Activated naive CD8-positive, alpha-beta T cell treated with anti-CD3 and anti-CD28 coated beads for 36 hours (primary cell): ENCODE measurements around the gene CBX7. TPM values are rescaled to one million over a fixed set of nuclear protein-coding genes. Genes with fewer than 3 reads are reported as not detected.

ENCODE experiments used
- DNase-seq: peaks from one replicate; pipeline ENCODE4 v3.0.0; 2021
- H3K27ac Mint-ChIP-seq: one replicate; pipeline ENCODE4 v1.8.0; 2022; ENCODE audit warnings: mild to moderate bottlenecking, moderate library complexity, mixed read lengths
- H3K27me3 Mint-ChIP-seq: one replicate; pipeline ENCODE4 v1.8.0; 2022; ENCODE audit warnings: mild to moderate bottlenecking, mixed read lengths
- H3K36me3 Mint-ChIP-seq: one replicate; pipeline ENCODE4 v1.8.0; 2021; ENCODE audit warnings: mild to moderate bottlenecking, mixed read lengths
- H3K4me1 Mint-ChIP-seq: one replicate; pipeline ENCODE4 v1.8.0; 2021; ENCODE audit warnings: mixed read lengths
- H3K4me3 Mint-ChIP-seq: one replicate; pipeline ENCODE4 v1.8.0; 2022; ENCODE audit warnings: mild to moderate bottlenecking, moderate library complexity, mixed read lengths
- H3K9me3 Mint-ChIP-seq: one replicate; pipeline ENCODE4 v1.8.0; 2022; ENCODE audit warnings: mixed read lengths
- total RNA-seq, 2 experiments: library from RNA; stranded (reverse); gene quantifications; one replicate each; pipeline ENCODE4 v1.2.3, GENCODE V29; 2021

CBX7 gene
- total RNA-seq, 2 experiments from 2014 or later, result 11.6 to 12.5 TPM

- peaks cover 21% of the 10 kb centered on the region for H3K36me3 Mint-ChIP-seq
- peak overlapping the region; percentile 42 for H3K27ac Mint-ChIP-seq
- H3K4me3 Mint-ChIP-seq, result no peak overlapping the region
Measured at GRCh38 chr22:39083212-39084165, 69.0 kb downstream of the CBX7 start.

GRCh38 chr22:39081598-39081997, 70.9 kb downstream of the CBX7 start:
- Mint-ChIP-seq H3K36me3 (peaks cover 22% of the 10 kb centered on the region), H3K27ac (peak overlapping the region; percentile 8), H3K4me1 (peaks cover 40% of the 10 kb centered on the region), H3K27me3 (no peaks in the 10 kb centered on the region), H3K9me3 (no peaks in the 10 kb centered on the region), H3K4me3 (no peak overlapping the region)
- DNase-seq, result no peak

More at GRCh38 chr22:39083212-39084165, 69.0 kb downstream of the CBX7 start:
- H3K27me3 Mint-ChIP-seq, result no peaks in the 10 kb centered on the region
- no peaks in the 10 kb centered on the region for H3K9me3 Mint-ChIP-seq
- H3K4me1 Mint-ChIP-seq, result peaks cover 48% of the 10 kb centered on the region
- no peak for DNase-seq

- H3K9me3 Mint-ChIP-seq, result no peaks in the 10 kb centered on the region
- peak overlapping the region; percentile 58 for H3K27ac Mint-ChIP-seq
- no peaks in the 10 kb centered on the region for H3K27me3 Mint-ChIP-seq
- no peak for DNase-seq
- peak overlapping the region; percentile 13 for H3K4me3 Mint-ChIP-seq
- peaks cover 19% of the 10 kb centered on the region for H3K36me3 Mint-ChIP-seq
- peaks cover 38% of the 10 kb centered on the region for H3K4me1 Mint-ChIP-seq
Measured at GRCh38 chr22:39081016-39081415, 71.5 kb downstream of the CBX7 start.

Other genes starting within 250 kb of the CBX7 start
- not detected for gene APOBEC3A, start 195.1 kb downstream of the CBX7 start, total RNA-seq
- gene APOBEC3B, start 170.3 kb downstream of the CBX7 start, total RNA-seq, result 1 to 10 TPM; 3.4 TPM
- 10 to 100 TPM; 61.6 to 63.1 TPM for gene APOBEC3C, start 138.4 kb downstream of the CBX7 start, total RNA-seq
- gene APOBEC3D, start 131.6 kb downstream of the CBX7 start, total RNA-seq, result 10 to 100 TPM; 23.1 to 24.1 TPM
- gene APOBEC3F, start 111.8 kb downstream of the CBX7 start, total RNA-seq, result 10 to 100 TPM; 19.4 to 20.4 TPM
- 10 to 100 TPM; 44.2 to 44.3 TPM for gene APOBEC3G, start 75.4 kb downstream of the CBX7 start, total RNA-seq
- gene APOBEC3H, start 55.4 kb downstream of the CBX7 start, total RNA-seq, result 1 to 10 TPM; 4.3 to 5.3 TPM
- under 1 TPM; 0.35 to 0.40 TPM for gene PDGFB, start 92.3 kb upstream of the CBX7 start, total RNA-seq
- 1,000 to 10,000 TPM; 3,164 to 3,255 TPM for gene RPL3, start 166.9 kb upstream of the CBX7 start, total RNA-seq
- gene SYNGR1, start 197.3 kb upstream of the CBX7 start, total RNA-seq, result 1 to 10 TPM; 7.4 to 9.3 TPM
- 10 to 100 TPM; 17.1 to 18.2 TPM for gene TAB1, start 247.1 kb upstream of the CBX7 start, total RNA-seq